GM12801 (cell line): Measurements from ENCODE around the gene CWC15.

Experiments
- TF ChIP-seq, protein P1 (sequence below): IDR thresholded peaks from one replicate; pipeline ENCODE4 v1.5.1; 2011; ENCODE audit warnings: control low read depth; ENCODE audit not compliant: insufficient read length; ENCODE audit errors: extremely low read depth

CWC15 gene

DNA sequence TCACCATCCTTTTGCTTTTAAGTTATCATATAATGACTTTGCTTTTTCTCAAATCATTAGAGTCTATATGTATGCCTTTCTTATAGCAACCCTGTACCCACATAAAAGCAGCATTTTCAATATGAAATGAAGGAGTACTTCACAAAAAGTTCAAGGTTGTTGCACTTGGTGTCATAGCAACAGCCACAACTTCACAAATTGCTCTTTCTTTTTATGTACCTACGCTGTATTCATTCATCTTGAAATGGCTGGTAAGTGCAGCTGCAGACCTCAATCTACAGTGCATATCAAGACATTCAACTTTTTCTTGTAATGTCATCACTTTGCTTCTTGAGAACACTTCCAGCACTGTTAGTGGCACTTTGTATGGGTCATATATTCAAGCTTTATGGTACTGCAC lies 18.6 kb downstream of the CWC15 start:
- TF ChIP-seq, protein P1, sequence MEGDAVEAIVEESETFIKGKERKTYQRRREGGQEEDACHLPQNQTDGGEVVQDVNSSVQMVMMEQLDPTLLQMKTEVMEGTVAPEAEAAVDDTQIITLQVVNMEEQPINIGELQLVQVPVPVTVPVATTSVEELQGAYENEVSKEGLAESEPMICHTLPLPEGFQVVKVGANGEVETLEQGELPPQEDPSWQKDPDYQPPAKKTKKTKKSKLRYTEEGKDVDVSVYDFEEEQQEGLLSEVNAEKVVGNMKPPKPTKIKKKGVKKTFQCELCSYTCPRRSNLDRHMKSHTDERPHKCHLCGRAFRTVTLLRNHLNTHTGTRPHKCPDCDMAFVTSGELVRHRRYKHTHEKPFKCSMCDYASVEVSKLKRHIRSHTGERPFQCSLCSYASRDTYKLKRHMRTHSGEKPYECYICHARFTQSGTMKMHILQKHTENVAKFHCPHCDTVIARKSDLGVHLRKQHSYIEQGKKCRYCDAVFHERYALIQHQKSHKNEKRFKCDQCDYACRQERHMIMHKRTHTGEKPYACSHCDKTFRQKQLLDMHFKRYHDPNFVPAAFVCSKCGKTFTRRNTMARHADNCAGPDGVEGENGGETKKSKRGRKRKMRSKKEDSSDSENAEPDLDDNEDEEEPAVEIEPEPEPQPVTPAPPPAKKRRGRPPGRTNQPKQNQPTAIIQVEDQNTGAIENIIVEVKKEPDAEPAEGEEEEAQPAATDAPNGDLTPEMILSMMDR, result no peak

DNA sequence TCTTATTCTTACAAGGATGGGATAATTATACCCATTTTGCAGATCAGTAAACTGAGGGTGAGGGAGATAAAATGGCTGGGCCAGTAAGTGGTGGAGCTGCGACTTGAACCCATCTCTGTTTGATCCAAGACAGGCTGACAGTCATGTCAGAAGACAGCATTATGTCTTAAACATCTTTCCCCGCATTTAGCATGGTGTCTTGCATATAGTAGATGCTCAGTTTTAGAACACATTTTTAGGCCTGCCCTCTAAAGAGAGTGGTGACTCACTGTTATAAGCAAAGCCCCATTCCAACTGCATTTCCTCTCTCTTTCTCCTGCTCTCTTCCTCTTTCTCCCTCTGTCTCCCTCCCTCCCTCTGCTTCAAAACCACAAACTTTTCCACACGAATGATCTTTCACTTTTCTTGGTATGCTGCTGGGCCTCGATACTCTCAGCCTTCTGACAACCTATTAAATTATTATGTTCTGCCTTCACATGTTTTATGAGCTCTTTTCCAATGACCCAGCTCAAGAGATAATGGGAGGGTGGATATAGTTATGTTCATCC lies 25.2 kb downstream of the CWC15 start:
- TF ChIP-seq, protein P1, result no peak

DNA sequence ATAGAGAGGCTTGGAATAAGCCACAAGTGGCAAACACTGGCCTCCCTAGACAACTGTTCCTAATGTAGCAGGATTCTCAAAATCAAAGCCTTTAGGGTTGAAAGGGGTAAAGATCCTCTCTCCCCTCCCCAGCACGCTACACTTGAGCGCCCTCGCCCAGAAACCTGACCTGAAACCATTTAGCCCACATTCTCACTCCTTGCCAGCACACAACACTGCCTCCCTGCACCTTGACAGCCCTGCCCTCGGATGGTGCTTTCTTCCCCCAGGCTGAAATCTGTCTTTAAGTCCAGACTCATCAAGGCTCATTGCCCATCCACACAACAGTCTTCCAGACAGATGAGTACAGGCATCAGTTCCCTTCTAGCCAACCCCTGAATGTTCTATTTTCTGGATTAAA lies 26.5 kb downstream of the CWC15 start:
- TF ChIP-seq, protein P1, result no peak

DNA sequence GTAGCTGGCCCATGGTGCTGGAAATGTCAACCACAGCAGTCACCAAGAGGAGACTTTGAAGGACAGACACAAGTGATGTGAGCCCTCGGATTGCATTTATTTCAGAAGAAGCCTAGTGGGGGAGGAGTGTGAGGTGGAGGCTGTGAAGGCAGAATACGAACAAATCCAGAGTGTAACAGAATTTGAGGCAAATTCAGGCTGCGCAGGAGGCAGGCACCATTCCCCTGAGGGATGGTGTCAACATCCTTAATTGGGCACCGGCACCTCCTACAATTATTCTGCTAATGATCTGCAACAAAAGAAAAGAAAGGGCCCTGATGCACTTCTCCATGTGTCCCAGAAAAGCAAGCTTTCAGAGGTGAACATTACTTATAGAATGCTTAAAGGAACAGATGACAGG lies 32.2 kb downstream of the CWC15 start:
- TF ChIP-seq, protein P1, result no peak

DNA sequence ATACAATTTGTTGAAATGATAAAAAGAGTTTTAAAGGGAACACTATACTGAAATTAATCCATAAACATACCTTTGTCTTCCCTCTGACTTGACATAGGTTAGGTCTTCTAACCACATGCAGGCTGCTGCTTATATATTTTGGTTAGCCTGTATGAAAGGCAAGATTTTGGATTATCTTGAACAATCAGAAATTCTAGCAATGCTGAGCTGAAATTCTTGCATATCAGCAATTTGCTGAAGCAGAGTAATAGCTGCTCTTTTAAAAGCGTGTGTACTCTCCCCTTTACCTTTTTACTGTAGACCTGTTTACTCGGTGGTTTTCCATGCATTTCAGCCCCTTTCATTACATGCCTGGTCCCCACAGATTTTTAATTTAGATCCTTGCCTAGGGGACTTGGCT lies 34.0 kb downstream of the CWC15 start:
- TF ChIP-seq, protein P1, result no peak

DNA sequence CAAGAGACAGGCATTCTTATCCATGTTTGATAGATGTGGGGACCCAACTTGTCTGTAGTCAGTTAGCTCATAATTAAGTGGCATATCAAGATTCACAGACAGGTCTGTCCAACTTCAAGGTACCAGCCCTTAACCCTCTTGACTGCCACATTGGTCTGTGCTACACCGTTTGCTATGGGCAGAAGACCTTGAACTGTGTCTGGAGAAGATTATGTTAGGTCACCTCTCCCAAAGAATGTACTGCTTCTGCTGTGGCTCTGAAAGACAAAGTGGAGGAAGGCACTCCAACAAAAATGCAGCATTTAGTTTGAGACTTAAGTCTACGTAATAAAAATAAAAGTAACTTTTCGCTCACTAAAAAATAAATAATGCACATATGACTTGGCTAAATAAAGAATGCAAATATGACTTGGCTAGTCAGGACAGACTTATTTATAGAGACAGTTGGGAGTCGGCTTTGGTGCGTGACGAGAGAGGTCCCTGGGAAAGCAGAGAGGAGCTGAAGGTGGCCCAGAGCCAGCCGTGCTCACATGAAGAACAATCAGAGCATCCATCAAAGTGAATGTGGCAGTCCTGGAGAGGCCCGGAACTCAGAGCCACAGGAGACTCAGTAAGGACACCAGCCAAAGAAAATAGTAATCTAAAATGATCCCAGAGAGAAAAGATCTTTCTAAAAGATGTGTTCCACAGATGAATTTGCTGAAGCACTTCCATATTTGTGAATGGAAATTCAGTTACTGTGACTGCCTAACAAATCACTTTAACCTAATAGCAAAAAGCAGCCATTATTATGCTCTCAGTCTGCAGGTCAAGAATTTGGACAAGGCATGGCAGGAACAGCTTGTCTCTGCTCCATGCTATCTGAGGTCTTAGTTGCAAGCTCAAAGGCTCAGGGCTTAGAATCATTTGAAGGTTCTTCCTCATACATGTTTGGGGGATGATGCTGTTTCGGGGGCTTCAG lies 35.0 kb downstream of the CWC15 start:
- TF ChIP-seq, protein P1, result no peak

DNA sequence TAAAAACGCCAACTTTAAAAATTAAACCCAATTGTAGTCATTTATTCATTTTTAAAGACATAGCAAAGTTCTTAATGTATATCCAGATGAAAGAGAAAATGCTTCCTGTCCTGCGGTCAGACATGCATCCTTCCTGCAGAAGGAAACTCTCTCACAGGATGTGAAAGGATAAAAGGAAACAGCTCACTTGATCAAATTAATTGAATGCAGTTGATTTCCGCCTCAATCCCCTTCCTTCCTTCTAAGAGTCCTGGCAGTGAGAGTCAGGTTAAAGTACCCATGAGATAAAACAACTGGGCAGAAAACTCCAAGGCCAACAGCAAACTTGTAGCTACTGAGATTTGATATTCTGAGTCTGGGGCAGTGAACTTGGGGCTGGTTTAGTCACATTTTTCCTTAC lies 38.5 kb downstream of the CWC15 start:
- TF ChIP-seq, protein P1, result no peak
